ENCODE data around the gene BOK. TPM values are rescaled to one million over a fixed set of nuclear protein-coding genes. Genes with fewer than 3 reads are reported as not detected.

Gene BOK
- total RNA-seq, 1 experiment from 2014 or later, result 6.6 TPM

DNA sequence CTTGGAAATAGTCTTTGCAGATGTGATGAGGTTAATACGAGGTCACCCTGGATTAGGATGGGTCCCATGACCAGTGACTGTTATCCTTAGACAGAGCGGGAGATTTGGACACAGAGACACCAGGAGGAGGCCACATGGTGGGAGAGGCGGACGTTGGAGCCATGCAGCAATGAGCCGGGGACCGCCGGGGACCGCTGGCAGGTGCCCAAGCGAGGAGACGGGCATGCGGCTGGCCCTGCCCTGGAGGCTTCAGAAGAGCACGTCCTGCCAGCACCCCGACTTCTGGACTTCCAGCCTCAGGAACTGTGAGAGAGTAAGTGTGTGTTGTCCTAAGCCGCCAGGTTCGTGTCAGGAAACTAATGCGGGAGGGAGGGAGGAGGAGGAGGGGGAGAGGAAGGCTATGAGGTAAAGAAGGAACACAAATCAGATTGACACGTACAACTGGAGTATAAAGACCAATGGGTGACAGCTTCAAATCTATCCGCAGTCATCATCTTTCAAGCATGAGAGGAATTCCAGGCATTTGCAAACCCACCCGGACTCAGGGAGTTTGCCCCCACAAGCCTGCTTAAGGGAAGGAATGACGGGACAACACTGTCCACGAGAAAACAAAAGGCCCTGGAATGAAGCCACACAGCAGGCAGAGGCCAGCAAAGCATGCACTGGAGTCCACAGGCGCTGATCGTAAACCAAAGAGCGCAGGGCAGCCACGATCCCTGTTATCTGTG lies 11.6 kb upstream of the BOK start:
- Histone ChIP-seq H3K27me3 (no peaks in the 10 kb centered on the region), H3K4me3 (peak overlapping the region; percentile 39), H3K4me1 (peaks cover 46% of the 10 kb centered on the region), H3K27ac (peak overlapping the region; percentile 95), H3K9me3 (replicated peaks) (no peaks in the 10 kb centered on the region), H3K36me3 (no peaks in the 10 kb centered on the region)
- DNase-seq, result peak; percentile 89 to 94

DNA sequence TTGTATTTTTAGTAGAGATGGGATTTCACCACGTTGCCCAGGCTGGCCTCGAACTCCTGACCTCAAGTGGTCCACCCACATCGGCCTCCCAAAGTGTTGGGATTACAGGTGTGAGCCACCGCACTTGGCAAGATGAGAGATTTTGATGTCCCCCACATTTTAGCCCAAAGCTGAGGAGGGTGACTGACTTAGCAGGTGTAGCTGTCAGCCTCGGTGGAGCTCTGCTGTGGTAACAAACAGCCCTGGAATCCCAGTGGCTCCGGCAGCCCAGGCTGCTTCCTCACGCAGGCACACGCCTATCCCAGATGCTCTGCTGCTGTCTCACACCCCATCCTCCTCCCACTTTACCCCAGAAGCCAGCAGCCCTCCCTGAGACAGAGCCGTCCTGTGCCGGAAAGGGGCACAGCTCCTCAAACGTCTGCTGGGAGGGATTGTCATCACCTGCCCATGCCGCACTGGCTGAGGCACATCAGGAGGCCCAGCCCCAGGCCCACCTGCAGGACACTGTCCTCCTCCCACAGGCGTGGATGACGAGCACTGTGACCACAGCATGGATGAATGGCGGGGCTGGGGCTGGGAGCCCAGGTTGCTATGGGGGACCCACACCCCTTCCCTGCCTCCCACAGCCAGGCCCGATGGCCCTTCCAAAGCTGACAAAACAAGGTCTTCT lies 10.6 kb upstream of the BOK start:
- H3K36me3 ChIP-seq, result no peaks in the 10 kb centered on the region

DNA sequence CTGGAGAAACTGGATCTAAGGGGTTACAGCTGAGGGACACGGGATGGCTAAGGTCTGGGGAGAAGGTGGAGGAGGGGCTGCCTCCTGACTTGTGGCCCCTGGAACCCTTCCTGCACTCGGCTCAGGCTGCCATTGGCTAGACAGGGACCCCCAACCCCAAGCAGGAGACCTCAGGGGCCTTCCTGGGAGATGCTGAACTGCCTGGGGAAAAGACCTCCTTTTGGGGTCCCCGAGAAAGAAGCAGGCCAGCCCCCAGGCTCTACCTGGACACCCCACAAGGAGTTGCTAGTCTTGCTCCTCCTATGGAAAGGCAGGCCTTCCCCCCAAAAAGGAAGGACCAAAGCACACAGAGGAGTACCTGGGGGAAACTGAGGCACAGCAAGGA lies 10.1 kb upstream of the BOK start:
- H3K4me3 ChIP-seq, result no peak overlapping the region
- no peak for DNase-seq
- H3K27ac ChIP-seq, result no peak overlapping the region
- H3K4me1 ChIP-seq, result peaks cover 46% of the 10 kb centered on the region
- H3K36me3 ChIP-seq, result no peaks in the 10 kb centered on the region
- no peaks in the 10 kb centered on the region for H3K9me3 ChIP-seq (replicated peaks)
- no peaks in the 10 kb centered on the region for H3K27me3 ChIP-seq

More for the DNA sequence above, 10.6 kb upstream of the BOK start:
- no peak for DNase-seq
- no peaks in the 10 kb centered on the region for H3K27me3 ChIP-seq
- H3K4me3 ChIP-seq, result peak overlapping the region; percentile 39; the same call in 1 of the 2 replicates
- peak overlapping the region; percentile 95 for H3K27ac ChIP-seq
- H3K4me1 ChIP-seq, result peaks cover 46% of the 10 kb centered on the region
- H3K9me3 ChIP-seq (replicated peaks), result no peaks in the 10 kb centered on the region

DNA sequence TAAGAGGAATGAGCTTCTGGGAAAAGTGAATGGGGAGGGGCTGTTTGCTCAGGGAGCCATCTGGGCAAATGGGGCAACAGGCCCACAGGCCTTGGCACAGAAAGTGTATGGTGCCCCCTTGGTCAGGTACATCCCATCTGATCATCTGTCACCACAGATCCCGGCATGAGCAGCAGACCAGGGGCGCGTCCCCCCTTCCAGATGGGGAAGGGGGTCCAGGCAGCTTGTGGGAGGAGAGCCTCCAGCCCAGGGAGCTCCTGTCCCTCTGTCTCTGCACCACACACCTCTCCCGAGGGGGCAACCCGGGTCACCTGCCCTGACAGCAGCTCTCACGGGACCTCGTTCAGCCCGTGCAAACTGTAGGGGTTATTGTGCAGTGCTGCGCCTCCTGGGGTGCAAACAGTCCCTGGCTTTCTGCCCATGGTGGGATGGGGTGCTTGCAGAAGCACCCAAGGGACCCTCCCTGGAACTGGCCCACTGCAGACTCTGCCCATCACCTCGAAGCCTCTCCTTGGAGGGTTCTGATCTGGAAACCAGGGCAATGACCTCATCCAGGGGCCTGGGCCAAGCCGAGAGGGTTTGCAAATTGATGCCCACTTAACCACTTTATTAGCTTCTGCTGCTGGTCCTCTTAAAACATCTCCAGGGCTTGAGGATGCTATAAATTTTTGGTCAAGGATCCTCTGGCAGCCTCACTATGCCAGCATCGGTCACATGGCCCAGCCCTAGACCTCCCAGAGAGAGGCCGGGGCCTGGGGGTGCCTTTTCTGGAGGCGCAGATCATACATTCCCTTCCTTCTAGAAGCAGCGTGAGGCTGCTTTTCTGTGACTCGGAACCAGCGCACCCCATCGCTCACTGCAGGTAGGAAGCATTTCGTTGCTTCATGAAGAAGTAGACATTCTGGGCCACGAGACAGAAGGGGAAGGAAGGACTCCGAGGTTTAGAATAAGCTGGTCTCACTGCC lies 7.6 kb upstream of the BOK start:
- H3K4me3 ChIP-seq, result no peak overlapping the region
- DNase-seq, result no peak
- no peaks in the 10 kb centered on the region for H3K36me3 ChIP-seq
- no peak overlapping the region for H3K27ac ChIP-seq
- H3K4me1 ChIP-seq, result peaks cover 24% of the 10 kb centered on the region
- no peaks in the 10 kb centered on the region for H3K27me3 ChIP-seq
- no peaks in the 10 kb centered on the region for H3K9me3 ChIP-seq (replicated peaks)

DNA sequence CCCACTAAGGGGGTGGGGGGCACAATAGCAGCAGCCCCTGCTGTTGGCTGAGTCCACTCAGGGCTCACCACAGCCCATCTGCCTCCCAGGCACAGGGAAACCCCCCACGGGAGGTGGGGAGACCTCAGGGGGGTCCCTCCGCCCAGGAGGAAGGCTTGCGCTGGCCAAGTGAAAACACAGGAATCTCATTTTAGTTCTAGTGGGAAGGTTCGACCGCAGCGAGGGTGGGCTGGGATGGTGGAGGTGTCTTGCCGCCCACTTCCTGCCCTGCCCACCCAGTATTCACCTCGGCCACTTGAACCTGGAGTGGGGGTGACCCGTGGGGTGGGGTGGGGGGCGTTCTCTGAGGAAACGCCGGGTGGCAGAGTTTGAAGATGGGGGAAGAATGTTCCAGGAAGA lies 6.9 kb upstream of the BOK start:
- Histone ChIP-seq H3K27me3 (no peaks in the 10 kb centered on the region), H3K4me1 (peaks cover 17% of the 10 kb centered on the region), H3K4me3 (no peak overlapping the region), H3K9me3 (replicated peaks) (0 out of 2 replicates have a peak, but pooled peaks cover 1% of the 10 kb centered on the region), H3K36me3 (no peaks in the 10 kb centered on the region), H3K27ac (no peak overlapping the region)
- no peak for DNase-seq

DNA sequence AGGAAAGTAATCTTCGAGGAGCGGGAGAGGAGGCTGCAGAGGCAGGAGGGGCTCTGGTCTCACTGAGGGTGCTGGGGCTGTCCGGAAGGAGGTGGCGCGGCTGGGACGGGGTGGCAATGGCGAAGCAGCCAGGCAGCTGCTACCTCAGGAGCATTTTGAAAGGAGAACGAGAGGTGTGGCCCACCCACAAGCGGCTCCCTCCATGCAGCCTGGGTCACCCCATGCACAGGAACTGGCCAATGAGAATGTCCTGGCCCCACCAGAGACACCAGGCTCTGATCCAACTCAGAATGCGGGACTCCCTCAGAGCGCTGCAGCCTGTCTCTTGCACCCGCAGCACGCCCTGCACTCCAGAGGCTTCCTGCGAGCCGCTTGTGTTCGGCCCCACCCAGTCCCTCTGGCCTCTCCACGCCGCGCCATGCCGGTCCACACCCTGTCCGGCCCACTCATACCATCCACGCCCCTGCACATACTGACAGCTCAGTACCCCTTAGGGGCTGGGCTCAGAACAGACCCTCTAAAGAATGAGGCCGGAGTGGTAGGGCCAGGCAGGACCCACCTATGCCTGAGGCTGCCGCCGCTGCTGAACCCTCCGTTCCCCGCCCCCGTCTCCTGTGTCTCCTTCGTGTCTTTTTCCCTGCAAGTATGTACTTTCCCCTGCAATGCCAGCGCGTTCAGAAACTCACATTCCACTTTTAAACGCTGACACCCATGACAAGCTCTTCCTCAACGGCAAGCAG lies 6.4 kb upstream of the BOK start:
- H3K27me3 ChIP-seq, result no peaks in the 10 kb centered on the region
- no peak for DNase-seq

DNA sequence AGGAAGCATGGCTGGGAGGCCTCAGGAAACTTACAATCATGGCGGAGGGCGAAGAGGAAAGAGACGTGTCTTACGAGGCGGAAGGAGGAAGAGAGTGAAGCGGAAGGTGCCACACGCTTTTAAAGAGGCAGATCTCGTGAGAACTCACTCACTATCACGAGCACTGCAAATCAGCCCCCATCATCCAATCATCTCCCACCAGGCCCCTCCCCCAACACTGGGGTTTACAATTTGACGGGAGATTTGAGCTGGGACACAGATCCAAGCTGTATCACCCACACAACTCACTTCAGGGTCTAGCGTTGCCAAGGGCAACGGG lies 5.1 kb upstream of the BOK start:
- Histone ChIP-seq H3K9me3 (replicated peaks) (peaks cover 5% of the 10 kb centered on the region; the same call in 1 of the 2 replicates), H3K4me1 (peaks cover 4% of the 10 kb centered on the region; the same call in 1 of the 2 replicates), H3K27me3 (no peaks in the 10 kb centered on the region), H3K27ac (no peak overlapping the region), H3K36me3 (no peaks in the 10 kb centered on the region), H3K4me3 (no peak overlapping the region)
- no peak for DNase-seq

More for the DNA sequence above, 6.4 kb upstream of the BOK start:
- Histone ChIP-seq H3K9me3 (replicated peaks) (0 out of 2 replicates have a peak, but pooled peaks cover 5% of the 10 kb centered on the region), H3K36me3 (no peaks in the 10 kb centered on the region), H3K27ac (no peak overlapping the region), H3K4me1 (peaks cover 13% of the 10 kb centered on the region; the same call in 1 of the 2 replicates), H3K4me3 (no peak overlapping the region)

DNA sequence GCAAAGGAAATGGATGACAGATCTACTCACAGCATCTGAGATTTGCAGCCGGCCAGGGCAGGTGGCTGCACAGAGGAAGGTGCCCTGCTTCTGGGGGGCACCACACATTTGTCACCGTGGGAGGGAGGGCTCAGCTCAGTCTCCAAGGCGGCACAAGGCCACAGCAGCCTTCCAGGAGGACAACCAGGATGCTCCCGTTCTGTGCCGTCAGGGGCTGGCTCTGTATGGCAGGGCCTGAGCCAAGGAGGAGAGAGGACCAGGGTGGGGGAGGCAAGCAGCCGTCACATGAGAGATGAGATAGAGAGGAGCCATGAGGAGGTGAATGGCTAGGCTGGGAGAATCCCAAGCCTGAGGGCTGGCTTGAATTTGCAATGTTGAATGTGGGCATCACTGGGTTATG lies 4.6 kb upstream of the BOK start:
- peaks cover 5% of the 10 kb centered on the region; the same call in 1 of the 2 replicates for H3K9me3 ChIP-seq (replicated peaks)
- no peak overlapping the region for H3K4me3 ChIP-seq
- no peaks in the 10 kb centered on the region for H3K27me3 ChIP-seq
- no peaks in the 10 kb centered on the region for H3K36me3 ChIP-seq
- peaks cover 4% of the 10 kb centered on the region; the same call in 1 of the 2 replicates for H3K4me1 ChIP-seq
- H3K27ac ChIP-seq, result no peak overlapping the region
- DNase-seq, result no peak

DNA sequence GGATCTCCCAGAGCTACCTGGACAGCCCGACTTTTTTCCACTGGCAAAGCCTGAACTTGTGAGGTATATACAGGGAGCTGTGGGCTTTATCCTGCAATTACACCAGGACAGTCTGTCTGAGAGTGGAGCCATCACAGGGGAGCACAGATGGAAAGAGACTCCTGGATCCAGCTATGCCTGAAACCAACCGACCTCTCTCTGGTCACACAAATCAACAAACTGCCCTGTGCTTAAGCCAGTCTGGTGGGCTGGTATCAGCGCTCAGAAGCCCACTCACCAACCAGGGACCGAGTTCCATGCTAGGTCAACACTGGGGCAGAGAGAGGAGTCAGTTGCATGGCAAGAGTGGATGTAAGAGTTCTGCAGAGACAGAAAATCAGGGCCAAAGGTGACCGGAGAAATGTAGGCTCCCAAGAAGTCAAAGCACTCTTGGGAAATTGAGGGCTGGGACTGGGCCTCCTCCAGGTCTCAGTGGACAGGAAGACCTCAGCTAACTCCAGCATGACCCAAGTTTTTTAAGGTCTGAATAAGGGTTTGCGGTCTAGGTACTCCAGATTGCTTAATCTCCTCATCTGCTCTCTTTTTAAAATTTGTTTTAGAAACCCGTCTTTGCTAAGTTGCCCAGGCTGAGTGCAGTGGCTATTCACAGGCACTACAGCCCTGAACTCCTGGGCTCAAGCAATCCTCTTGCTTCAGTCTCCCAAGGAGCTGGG lies 3.8 kb upstream of the BOK start:
- no peak overlapping the region for H3K4me3 ChIP-seq
- H3K4me1 ChIP-seq, result peaks cover 4% of the 10 kb centered on the region; the same call in 1 of the 2 replicates
- no peaks in the 10 kb centered on the region for H3K27me3 ChIP-seq
- peaks cover 5% of the 10 kb centered on the region; the same call in 1 of the 2 replicates for H3K9me3 ChIP-seq (replicated peaks)
- no peaks in the 10 kb centered on the region for H3K36me3 ChIP-seq
- DNase-seq, result no peak
- H3K27ac ChIP-seq, result no peak overlapping the region

DNA sequence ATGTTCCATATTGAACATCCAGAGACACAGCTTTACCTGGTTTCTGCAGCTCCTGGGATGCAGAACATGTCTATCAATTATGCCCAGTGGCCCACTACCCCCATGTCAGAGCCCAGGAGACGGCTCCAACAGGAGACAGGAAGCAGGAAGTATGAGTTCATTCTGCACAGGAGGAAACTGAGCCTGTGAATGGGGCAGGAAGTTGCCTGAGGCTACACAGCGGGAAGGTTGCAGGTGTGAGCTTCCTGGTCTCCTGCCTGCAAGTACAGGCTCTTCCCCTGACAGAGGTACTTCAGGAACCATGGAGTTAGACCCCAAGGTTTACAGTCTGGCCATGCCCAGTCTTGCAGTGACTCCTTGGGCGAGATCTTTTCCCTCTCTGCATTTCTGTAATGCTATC lies 2.8 kb upstream of the BOK start:
- Histone ChIP-seq H3K36me3 (no peaks in the 10 kb centered on the region), H3K4me3 (no peak overlapping the region), H3K27me3 (no peaks in the 10 kb centered on the region), H3K4me1 (no peaks in the 10 kb centered on the region; the same call in 1 of the 2 replicates), H3K9me3 (replicated peaks) (peaks cover 5% of the 10 kb centered on the region; the same call in 1 of the 2 replicates), H3K27ac (no peak overlapping the region)
- DNase-seq, result no peak

DNA sequence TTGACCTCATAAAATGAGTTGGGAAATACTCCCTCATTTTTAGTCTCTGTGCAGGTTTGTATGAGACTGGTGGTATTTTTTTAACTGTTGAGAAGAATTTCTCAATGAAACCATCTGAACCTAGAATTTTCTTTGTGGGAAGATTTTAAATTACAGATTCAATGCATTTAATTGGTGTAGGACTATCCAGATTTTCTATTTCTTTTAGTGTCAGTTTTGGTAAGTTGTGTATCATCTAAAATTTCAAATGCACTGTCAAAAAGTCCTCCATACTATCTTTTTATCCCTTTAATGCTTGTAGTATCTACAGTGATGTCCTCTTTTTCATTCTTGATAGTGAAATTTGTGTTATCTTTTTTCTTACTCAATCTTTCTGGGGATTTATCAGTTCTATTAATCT lies 1.8 kb upstream of the BOK start:
- no peak overlapping the region for H3K4me3 ChIP-seq
- H3K9me3 ChIP-seq (replicated peaks), result peaks cover 5% of the 10 kb centered on the region; the same call in 1 of the 2 replicates
- DNase-seq, result no peak
- no peaks in the 10 kb centered on the region for H3K27me3 ChIP-seq
- no peak overlapping the region for H3K27ac ChIP-seq
- no peaks in the 10 kb centered on the region for H3K36me3 ChIP-seq
- peaks cover under 1% of the 10 kb centered on the region for H3K4me1 ChIP-seq

DNA sequence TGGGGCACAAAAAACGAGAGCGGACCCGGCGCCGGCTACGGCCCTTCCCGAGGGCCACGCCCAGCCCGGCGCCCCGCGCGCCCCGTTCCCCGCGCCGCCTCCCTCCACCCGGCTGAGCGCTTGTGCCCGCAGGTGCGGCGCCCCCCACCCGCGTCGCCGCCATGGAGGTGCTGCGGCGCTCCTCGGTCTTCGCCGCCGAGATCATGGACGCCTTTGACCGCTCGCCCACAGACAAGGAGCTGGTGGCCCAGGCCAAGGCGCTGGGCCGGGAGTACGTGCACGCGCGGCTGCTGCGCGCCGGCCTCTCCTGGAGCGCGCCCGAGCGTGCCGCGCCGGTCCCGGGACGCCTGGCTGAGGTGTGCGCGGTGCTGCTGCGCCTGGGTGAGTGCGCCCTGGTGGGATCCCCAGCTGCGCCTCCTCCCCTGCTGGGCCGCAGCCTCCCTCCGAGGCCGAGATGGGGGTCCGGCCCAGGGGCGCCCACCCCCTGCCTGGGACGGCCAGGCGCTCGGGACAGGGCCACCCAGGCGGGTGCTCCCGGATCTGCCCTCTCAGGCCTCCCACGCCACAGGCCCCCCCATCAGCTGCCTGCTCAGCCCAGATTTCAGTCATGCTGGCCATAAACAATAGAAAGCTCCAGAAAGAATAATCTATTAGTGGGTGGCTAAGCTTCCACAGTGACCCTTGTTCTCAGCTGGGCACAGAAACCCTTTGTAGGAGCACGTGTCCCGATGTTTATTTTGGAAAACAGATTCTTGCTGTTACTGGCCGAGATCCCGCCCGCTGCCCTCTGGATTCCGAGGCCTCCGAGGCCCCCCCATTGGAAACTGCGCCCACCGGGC lies 997 bp downstream of the BOK start:
- Histone ChIP-seq H3K27me3 (no peaks in the 10 kb centered on the region), H3K36me3 (no peaks in the 10 kb centered on the region), H3K4me3 (peak overlapping the region; percentile 68), H3K9me3 (replicated peaks) (peaks cover 5% of the 10 kb centered on the region; the same call in 1 of the 2 replicates), H3K4me1 (peaks cover 12% of the 10 kb centered on the region), H3K27ac (no peak overlapping the region)
- peak in 1 of 2 experiments; percentile 41 for DNase-seq
